GM13977 (cell line): Measurements from ENCODE around the gene EVL.

Experiments
- DNase-seq: peaks from one replicate; pipeline ENCODE4 v3.0.0; 2012; ENCODE audit warnings: low spot score
- in situ Hi-C: fragments of 300-500 bp; cut with MboI; formaldehyde crosslinking; loops from one replicate; pipeline ENCODE4 v1.12.0; 2022; ENCODE audit warnings: low sequenced_read_pairs, low pct_unique_long_range_greater_than_20kb, mixed read lengths, inconsistent platforms; ENCODE audit not compliant: unreplicated experiment
- TF ChIP-seq, protein P1 (sequence below): IDR thresholded peaks from 2 replicates; pipeline ENCODE4 v1.5.1; 2012; ENCODE audit warnings: mild to moderate bottlenecking, control low read depth; ENCODE audit not compliant: insufficient read depth; ENCODE audit errors: extremely low read depth, missing control alignments

The EVL gene

DNA sequence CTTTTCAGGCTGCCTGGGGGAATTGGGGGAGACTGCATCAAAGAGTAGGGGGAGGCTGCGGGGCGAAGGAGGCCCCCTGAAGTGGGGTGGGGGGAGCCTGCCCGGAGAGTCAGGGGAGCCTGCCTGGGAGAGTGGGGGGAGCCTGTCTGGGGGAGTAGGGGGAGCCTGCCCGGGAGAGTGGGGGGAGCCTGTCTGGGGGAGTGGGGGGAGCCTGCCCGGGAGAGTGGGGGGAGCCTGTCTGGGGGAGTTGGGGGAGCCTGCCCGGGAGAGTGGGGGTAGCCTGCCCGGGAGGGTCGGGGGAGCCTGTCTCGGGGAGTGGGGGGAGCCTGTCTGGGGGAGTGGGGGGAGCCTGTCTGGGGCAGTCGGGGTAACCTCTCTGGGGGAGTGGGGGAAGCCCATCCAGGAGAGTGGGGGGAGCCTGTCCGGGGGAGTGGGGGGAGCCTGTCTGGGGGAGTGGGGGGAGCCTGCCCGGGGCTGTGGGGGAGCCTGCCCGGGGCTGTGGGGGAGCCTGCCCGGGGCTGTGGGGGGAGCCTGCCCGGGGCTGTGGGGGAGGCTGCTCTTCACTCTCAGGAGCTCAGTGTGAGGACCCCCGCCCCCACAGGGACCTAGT is 100.7 kb downstream of the EVL start:
- in situ Hi-C loops = no loop called here
- no peak for DNase-seq
- TF ChIP-seq, protein P1, sequence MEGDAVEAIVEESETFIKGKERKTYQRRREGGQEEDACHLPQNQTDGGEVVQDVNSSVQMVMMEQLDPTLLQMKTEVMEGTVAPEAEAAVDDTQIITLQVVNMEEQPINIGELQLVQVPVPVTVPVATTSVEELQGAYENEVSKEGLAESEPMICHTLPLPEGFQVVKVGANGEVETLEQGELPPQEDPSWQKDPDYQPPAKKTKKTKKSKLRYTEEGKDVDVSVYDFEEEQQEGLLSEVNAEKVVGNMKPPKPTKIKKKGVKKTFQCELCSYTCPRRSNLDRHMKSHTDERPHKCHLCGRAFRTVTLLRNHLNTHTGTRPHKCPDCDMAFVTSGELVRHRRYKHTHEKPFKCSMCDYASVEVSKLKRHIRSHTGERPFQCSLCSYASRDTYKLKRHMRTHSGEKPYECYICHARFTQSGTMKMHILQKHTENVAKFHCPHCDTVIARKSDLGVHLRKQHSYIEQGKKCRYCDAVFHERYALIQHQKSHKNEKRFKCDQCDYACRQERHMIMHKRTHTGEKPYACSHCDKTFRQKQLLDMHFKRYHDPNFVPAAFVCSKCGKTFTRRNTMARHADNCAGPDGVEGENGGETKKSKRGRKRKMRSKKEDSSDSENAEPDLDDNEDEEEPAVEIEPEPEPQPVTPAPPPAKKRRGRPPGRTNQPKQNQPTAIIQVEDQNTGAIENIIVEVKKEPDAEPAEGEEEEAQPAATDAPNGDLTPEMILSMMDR = no peak

DNA sequence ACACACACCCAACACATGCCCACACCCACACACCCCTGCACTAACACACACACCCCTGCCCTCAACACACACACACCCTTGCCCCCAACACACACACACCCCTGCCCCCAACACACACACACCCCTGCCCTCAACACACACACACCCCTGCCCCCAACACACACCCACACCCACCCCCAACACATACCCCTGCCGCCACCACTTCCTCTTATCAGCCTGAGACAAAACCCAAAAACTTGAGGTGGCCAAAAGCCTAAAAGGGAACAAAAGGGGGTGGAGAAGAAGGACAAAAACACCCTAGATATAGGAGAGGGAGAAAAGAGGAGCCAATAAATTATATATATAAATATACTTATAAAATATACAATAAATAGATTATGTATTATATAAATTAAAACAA is 103.3 kb downstream of the EVL start:
- TF ChIP-seq, protein P1 = no peak
- no peak for DNase-seq
- in situ Hi-C loops = no loop called here

DNA sequence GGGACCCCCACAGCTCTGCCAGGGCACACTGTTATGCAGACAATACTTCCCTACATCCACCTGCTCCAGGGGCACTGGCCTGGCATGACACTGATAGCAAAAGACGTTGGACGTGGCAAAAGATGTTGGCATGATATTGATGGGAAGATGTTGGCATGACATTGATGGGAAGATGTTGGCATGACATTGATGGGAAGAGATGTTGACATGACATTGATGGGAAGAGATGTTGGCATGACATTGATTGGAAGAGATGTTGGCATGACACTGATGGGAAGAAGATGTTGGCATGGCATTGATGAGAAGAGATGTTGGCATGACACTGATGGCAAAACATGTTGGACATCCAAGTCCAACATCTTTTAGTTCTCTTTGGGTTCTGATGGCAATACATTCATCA is 105.7 kb downstream of the EVL start:
- TF ChIP-seq, protein P1 = no peak
- no peak for DNase-seq
- in situ Hi-C loops = no loop called here

DNA sequence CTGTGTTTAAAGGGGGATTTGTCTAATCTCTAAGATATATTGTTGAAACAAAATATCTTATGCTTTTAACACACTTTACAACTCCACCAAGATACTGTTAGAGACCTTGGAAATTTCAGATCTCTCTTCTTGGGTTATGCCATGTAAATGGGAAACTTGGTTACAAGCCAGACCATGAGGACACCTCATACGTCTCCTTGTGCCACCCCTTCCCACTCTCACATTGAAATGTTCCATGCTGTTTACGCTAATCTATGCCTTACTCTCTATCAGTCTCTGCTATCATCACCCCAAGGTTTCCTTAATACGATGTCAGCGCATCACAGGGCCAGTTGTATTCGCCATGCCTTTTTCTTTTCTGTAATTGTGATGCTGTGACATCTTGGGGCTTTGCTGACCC is 107.6 kb downstream of the EVL start:
- no peak for DNase-seq
- TF ChIP-seq, protein P1 = no peak
- in situ Hi-C loops = no loop called here

DNA sequence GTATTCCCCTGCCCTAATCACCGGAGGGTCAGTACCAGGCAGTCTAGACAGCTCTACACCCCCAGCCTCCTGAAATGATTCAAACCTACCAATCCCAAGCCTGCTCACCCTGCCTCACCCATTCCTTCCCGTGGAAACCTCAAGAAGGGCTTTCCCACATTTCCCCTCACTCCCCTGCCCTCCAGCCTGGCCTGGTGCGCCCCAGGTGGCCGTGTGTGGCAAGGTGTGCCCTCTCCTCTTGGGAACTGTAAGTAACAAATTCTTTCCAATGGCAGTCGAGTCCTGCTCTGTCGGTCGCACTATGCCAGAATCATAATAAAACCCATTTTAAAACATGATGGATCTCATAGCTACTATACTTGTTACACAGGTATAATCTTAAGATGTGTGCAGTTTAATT is 108.1 kb downstream of the EVL start:
- TF ChIP-seq, protein P1 = no peak
- no peak for DNase-seq
- in situ Hi-C loops = no loop called here

DNA sequence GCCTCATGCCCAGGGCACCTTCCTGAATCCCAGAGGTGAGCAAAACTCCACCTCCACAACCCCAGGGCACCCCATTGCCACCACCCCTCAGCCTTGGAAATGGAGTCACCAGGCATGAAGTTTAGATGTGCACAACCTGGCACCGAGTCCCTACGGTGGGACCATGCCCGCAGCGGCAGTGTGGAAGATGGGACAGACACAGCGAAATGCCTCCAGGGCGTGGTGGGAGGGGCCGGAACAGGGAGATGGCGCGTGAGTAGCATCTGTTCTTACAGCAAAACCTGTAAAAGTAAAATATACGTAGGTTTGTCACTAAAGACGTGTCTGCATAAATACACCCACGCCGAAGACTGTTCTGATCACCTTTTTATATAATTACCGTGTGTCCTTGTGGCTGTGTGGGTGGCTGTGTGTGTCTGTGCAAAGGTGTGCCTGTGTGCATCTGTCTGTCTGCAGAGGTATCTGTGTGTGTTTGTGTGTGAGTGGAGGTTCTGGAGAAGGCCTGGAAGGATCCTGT is 111.6 kb downstream of the EVL start:
- in situ Hi-C loops = no loop called here
- no peak for DNase-seq
- TF ChIP-seq, protein P1 = no peak
